Measurements from ENCODE around the gene OLFML3.

GRCh38 chr1:113981962-113982931 lies 3.0 kb downstream of the OLFML3 start:
- TF ChIP-seq CTCF (IDR thresholded peaks at IDR 0.05; ENCODE audit: borderline replicate concordance, extremely low read depth, low read length, poor library complexity, severe bottlenecking) (no peak), EZH2 (IDR thresholded peaks at IDR 0.05; ENCODE audit: borderline replicate concordance, low read depth, low read length, severe bottlenecking) (no peak)
